ENCODE data around the gene ACSS2. TPM values are rescaled to one million over a fixed set of nuclear protein-coding genes. Genes with fewer than 3 reads are reported as not detected.
A peak's percentile ranks its signal among the peaks of the same experiment; 100 is the strongest.

The ACSS2 gene
- total RNA-seq, 1 donor from 2014 or later: 8.4 TPM

- CTCF ChIA-PET: no interaction called here
- H3K4me3 Mint-ChIP-seq: no peak overlapping the region
Measured at GRCh38 chr20:34863421-34863965, 12.9 kb upstream of the ACSS2 start.

GRCh38 chr20:34864216-34864615 lies 12.2 kb upstream of the ACSS2 start:
- CTCF ChIA-PET: no interaction called here
- DNase-seq: no peak
- Mint-ChIP-seq H3K27ac (no peak overlapping the region), H3K27me3 (no peaks in the 10 kb centered on the region), H3K9me3 (no peaks in the 10 kb centered on the region), H3K36me3 (ENCODE audit: low read depth) (peaks cover 14% of the 10 kb centered on the region), H3K4me3 (no peak overlapping the region), H3K4me1 (no peaks in the 10 kb centered on the region)
- POLR2A ChIA-PET: no interaction called here
- no peak for ATAC-seq (ENCODE audit: low read depth)
- no peak for TF ChIP-seq CTCF (IDR thresholded peaks at IDR 0.05)
- intact Hi-C loops (cut with micrococcal nuclease): no loop called here

More at GRCh38 chr20:34863421-34863965, 12.9 kb upstream of the ACSS2 start:
- Mint-ChIP-seq H3K9me3 (no peaks in the 10 kb centered on the region), H3K36me3 (ENCODE audit: low read depth) (peaks cover 16% of the 10 kb centered on the region), H3K27me3 (no peaks in the 10 kb centered on the region), H3K4me1 (no peaks in the 10 kb centered on the region), H3K27ac (no peak overlapping the region)
- ATAC-seq (ENCODE audit: low read depth) (no peak), DNase-seq (no peak)
- TF ChIP-seq CTCF (IDR thresholded peaks at IDR 0.05): no peak
- intact Hi-C loops (cut with micrococcal nuclease): no loop called here
- POLR2A ChIA-PET: no interaction called here

GRCh38 chr20:34871320-34871926 lies 5.0 kb upstream of the ACSS2 start:
- H3K27ac Mint-ChIP-seq: no peak overlapping the region
- no peaks in the 10 kb centered on the region for H3K36me3 Mint-ChIP-seq (ENCODE audit: low read depth)
- no peak for ATAC-seq (ENCODE audit: low read depth)
- TF ChIP-seq CTCF (IDR thresholded peaks at IDR 0.05): no peak
- H3K27me3 Mint-ChIP-seq: no peaks in the 10 kb centered on the region
- intact Hi-C loops (cut with micrococcal nuclease): loop anchor here (10.0 kb wide), 1 partner anchor 1083 kb away; the partner anchor contains the start of gene SCAND1
- H3K9me3 Mint-ChIP-seq: no peaks in the 10 kb centered on the region
- ChIA-PET POLR2A (interaction anchor here (0.7 to 1.3 kb wide), 2 partner anchors 28 to 85 kb away, joined by 3 read pairs; partner anchors contain the start of gene MYH7B), CTCF (no interaction called here)
- peaks cover 46% of the 10 kb centered on the region for H3K4me1 Mint-ChIP-seq
- peak overlapping the region; percentile 84 for H3K4me3 Mint-ChIP-seq
- no peak for DNase-seq

- no peaks in the 10 kb centered on the region for H3K9me3 Mint-ChIP-seq
- ChIA-PET POLR2A (interaction anchor here (1.1 to 1.3 kb wide), 2 partner anchors 84 to 220 kb away, joined by 3 read pairs; partner anchors contain the start of genes MYH7B and TRPC4AP), CTCF (interaction anchor here (1.0 to 1.3 kb wide), 3 partner anchors 84 to 198 kb away, joined by 3 to 6 read pairs (median 4); partner anchors contain the start of genes GSS and MYH7B)
- DNase-seq (no peak), ATAC-seq (ENCODE audit: low read depth) (no peak)
- intact Hi-C loops (cut with micrococcal nuclease): loop anchor here (1.0 to 10.0 kb wide), 3 partner anchors 84 to 1083 kb away; partner anchors contain the start of genes SCAND1 and TRPC4AP
- H3K27me3 Mint-ChIP-seq: no peaks in the 10 kb centered on the region
- H3K4me1 Mint-ChIP-seq: peaks cover 50% of the 10 kb centered on the region
- H3K36me3 Mint-ChIP-seq (ENCODE audit: low read depth): no peaks in the 10 kb centered on the region
- peak overlapping the region; percentile 77 for H3K27ac Mint-ChIP-seq
- no peak for TF ChIP-seq CTCF (IDR thresholded peaks at IDR 0.05)
- peak overlapping the region; percentile 84 for H3K4me3 Mint-ChIP-seq
Measured at GRCh38 chr20:34871966-34872621, 4.3 kb upstream of the ACSS2 start.
